Measurements from ENCODE around the gene BICRAL.
A peak's percentile ranks its signal among the peaks of the same experiment; 100 is the strongest.

The BICRAL gene

DNA sequence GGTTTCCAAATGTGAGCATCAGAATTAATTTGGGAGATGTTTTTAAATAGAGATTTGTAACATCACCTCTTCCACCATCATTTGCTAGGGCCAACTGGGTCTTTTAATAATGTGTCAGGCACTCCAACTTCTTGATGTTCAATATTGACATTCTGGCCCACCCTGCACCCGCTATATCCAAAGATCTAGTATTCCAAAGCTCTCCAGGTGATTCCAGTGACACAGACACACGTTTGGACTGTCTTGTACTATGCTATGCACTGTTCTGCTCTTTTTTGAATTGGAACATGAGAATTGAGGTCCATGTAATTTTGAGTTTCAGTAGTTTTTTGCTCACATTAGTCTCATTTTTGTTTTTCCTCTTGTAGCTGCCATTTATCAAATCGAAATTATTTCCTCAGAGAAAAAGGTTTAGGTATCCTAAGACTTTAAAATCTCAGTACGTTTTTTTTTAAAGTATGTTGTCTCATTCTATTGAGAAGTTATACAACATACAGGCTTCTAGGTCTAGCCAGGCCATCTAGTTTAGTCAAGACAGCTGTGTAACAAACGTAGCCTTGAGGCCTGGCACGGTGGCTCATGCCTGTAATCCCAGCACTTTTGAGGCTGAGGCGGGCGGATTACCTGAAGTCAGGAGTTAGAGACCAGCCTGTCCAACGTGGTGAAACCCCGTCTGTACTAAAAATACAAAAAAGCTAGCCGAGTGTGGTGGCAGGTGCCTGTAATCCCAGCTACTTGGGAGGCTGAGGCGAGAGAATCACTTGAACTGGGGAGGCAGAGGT, 3.1 kb downstream of the BICRAL start:
- peak overlapping the region; percentile 76 to 79 for H3K4me3 ChIP-seq (replicated peaks in 1 of 2; ENCODE audit: low read depth in 2 of 2, low read length in 2 of 2)
- DNase-seq (ENCODE audit: low read depth in 2 of 2) = no peak
- TF ChIP-seq, protein P1, sequence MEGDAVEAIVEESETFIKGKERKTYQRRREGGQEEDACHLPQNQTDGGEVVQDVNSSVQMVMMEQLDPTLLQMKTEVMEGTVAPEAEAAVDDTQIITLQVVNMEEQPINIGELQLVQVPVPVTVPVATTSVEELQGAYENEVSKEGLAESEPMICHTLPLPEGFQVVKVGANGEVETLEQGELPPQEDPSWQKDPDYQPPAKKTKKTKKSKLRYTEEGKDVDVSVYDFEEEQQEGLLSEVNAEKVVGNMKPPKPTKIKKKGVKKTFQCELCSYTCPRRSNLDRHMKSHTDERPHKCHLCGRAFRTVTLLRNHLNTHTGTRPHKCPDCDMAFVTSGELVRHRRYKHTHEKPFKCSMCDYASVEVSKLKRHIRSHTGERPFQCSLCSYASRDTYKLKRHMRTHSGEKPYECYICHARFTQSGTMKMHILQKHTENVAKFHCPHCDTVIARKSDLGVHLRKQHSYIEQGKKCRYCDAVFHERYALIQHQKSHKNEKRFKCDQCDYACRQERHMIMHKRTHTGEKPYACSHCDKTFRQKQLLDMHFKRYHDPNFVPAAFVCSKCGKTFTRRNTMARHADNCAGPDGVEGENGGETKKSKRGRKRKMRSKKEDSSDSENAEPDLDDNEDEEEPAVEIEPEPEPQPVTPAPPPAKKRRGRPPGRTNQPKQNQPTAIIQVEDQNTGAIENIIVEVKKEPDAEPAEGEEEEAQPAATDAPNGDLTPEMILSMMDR (IDR thresholded peaks at IDR 0.05; ENCODE audit: low read depth, low read length) = no peak

DNA sequence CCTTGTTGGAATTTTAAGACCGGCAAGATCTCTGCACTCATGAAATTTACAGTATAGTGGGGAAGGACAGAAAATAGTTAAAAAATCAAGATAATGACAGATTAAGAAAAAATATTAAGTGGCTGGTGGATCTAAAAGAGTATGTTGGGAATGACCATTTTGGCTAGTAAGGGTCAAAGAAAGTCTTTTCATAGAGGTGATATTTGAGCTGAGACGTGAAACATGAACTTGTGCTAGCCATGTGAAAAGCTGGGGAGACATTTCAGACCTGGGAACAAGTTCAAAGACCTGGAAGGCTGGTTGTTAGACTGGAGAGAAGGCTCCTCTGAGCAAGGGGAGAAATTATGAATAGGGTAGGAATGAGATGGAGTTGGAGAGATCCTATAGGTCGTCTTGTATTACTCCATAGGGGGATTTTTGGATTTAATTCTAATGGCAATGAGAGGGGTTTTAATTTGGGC, 4.7 kb downstream of the BICRAL start:
- H3K4me3 ChIP-seq (replicated peaks in 1 of 2; ENCODE audit: low read depth in 2 of 2, low read length in 2 of 2) = no peak overlapping the region
- TF ChIP-seq, protein P1 (IDR thresholded peaks at IDR 0.05; ENCODE audit: low read depth, low read length) = no peak
- DNase-seq (ENCODE audit: low read depth in 2 of 2) = no peak

DNA sequence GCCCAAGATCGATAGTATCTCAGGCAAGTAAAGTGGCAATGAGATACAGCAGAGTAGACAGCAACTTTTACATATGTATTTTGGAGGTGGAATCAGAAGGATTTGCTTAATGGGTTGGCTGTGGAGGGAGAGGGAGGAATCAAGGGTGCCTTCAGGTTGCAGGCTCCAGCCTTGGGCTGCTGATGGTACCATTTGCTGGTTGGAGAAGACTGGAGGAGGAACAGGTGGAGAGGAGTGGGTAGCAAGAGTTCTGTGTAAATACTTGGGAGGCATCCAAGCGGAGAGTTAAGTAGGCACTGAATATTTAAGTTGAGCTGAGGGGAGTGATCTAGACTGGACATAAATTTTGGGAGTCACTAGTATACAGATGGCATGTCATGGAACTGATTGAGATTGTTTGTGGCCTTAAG, 5.2 kb downstream of the BICRAL start:
- TF ChIP-seq, protein P1 (IDR thresholded peaks at IDR 0.05; ENCODE audit: low read depth, low read length) = no peak
- DNase-seq (ENCODE audit: low read depth in 2 of 2) = no peak
- H3K4me3 ChIP-seq (replicated peaks in 1 of 2; ENCODE audit: low read depth in 2 of 2, low read length in 2 of 2) = no peak overlapping the region

GRCh38 chr6:42788671-42789070, 6.8 kb downstream of the BICRAL start:
- TF ChIP-seq, protein P1 (IDR thresholded peaks at IDR 0.05; ENCODE audit: low read depth, low read length) = no peak
- DNase-seq (ENCODE audit: low read depth in 2 of 2) = no peak
- no peak overlapping the region for H3K4me3 ChIP-seq (replicated peaks in 1 of 2; ENCODE audit: low read depth in 2 of 2, low read length in 2 of 2)

DNA sequence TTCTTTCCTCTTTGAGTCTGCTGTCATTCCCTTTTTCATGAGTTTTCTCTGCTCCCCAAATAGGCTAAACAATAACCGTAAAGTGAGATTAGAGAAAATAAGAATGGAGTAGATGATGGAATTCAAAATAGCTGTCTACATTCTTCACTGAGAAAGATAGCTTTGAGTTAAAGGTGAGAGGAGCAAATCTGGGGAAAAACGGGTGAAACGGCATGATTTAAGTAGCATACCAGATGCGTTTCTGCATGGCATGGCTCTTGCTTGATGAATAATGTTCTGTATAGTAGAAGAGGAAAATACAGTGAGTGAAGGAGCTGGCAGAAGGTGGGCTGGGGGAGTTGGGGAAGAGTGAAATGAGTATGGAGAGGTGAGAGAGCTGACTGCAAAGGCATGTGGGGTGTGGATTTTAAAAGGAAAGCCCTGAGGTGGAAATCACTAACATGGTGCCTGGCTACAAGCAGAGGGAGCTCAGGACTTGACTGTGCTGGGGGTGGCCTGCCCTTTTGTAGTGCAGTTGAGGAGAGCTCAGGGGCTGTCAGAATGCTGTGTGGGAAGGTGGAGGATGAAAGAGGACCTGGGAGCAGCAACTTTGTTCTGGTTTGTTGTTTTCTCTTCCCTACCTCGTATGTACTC, 8.8 kb downstream of the BICRAL start:
- no peak overlapping the region for H3K4me3 ChIP-seq (replicated peaks in 1 of 2; ENCODE audit: low read depth in 2 of 2, low read length in 2 of 2)
- TF ChIP-seq, protein P1 (IDR thresholded peaks at IDR 0.05; ENCODE audit: low read depth, low read length) = no peak
- DNase-seq (ENCODE audit: low read depth in 2 of 2) = no peak

GRCh38 chr6:42791706-42792320, 10.0 kb downstream of the BICRAL start:
- TF ChIP-seq, protein P1 (IDR thresholded peaks at IDR 0.05; ENCODE audit: low read depth, low read length) = no peak
- peak in 1 of 2 donors; percentile 45 for DNase-seq (ENCODE audit: low read depth in 2 of 2)
- no peak overlapping the region for H3K4me3 ChIP-seq (replicated peaks in 1 of 2; ENCODE audit: low read depth in 2 of 2, low read length in 2 of 2)

Data from cardiac fibroblast (primary cell).